C4-2B (cell line): ENCODE measurements around the gene IGIP.

ENCODE experiments used
- CTCF ChIP-seq: fragments of 450-650 bp; conservative IDR thresholded peaks from 2 replicates; pipeline ENCODE4 v1.5.1; 2017; ENCODE audit warnings: mild to moderate bottlenecking
- ZFX ChIP-seq: fragments of 450-650 bp; IDR thresholded peaks from 2 replicates; pipeline ENCODE4 v1.6.1; 2017

DNA sequence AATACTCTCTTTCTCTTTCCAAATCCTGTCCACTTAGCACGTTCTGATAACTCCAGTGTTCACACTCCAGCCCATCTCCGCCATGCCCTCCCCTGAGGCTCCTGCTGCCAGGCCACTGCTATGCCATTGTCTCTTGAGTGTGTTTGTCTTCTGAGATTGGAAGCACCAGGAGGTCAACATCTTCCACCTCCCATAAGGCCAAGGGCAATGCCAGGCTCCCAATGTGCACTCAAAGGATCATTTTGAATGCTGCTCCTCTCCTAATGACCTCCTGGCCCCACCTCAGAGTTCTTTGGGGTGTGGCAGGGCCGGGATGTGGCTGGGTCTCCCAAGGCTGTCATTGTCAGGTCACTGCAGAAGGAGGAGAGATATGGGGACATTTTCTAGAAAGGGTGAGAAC lies 19.5 kb downstream of the IGIP start:
- TF ChIP-seq CTCF (no peak), ZFX (no peak)
